GM12878 (cell line): ENCODE measurements around the gene HBB. TPM values are rescaled to one million over a fixed set of nuclear protein-coding genes. Genes with fewer than 3 reads are reported as not detected.

Experiments
- ATAC-seq: fragments of 200-7000 bp; cut with Tn5 transposase; 3 replicates; pipeline ENCODE4 v1.9.1; 2020; ENCODE audit warnings: mild to moderate bottlenecking, moderate library complexity
- BruUV-seq: library from RNA; stranded (reverse); fragments of 400-500 nt; replicated peaks from 2 replicates; lab custom pipeline; 2021; lab: Mats Ljungman, UMichigan
- CTCF ChIA-PET: fragments of 300-600 bp; sonication (Branson Sonifier 250); formaldehyde crosslinking; extraction: SDS; loops from one replicate; lab custom pipeline; 2021; ENCODE audit warnings: inconsistent platforms; lab: Yijun Ruan, JAX
- POLR2A ChIA-PET: fragments of 350-600 bp; formaldehyde crosslinking; extraction: SDS; loops from one replicate; lab custom pipeline; 2021; ENCODE audit warnings: inconsistent platforms; lab: Charles Lee
- RAD21 ChIA-PET: fragments of 300-600 bp; sonication (Branson Sonifier 250); formaldehyde crosslinking; loops from one replicate; lab custom pipeline; 2023; ENCODE audit warnings: antibody characterized with exemption; ENCODE audit not compliant: unreplicated experiment; lab: Charles Lee
- SMC1A ChIA-PET: fragments of 300-600 bp; sonication (Branson Sonifier 250); formaldehyde crosslinking; loops from one replicate; lab custom pipeline; 2023; ENCODE audit not compliant: unreplicated experiment, uncharacterized antibody; lab: Charles Lee
- DNase-seq: peaks from one replicate; pipeline ENCODE4 v3.0.0-alpha.2; 2011; ENCODE audit warnings: low read depth, low spot score
- FAIRE-seq: peaks from 3 replicates; lab custom pipeline; 2011; peaks lifted over from hg19 to GRCh38; lab: Jason Lieb, UNC
- H2AFZ ChIP-seq: 2 replicates; pipeline ENCODE4 v1.6.0; 2011; ENCODE audit warnings: low read depth, low read length, control low read depth; ENCODE audit not compliant: control insufficient read depth
- H3K27ac ChIP-seq: 2 replicates; pipeline ENCODE4 v1.5.1; 2011; ENCODE audit warnings: control low read depth; ENCODE audit not compliant: control insufficient read depth, insufficient read depth
- H3K27me3 ChIP-seq, 2 experiments: replicated peaks in 1 of 2; 2 replicates each; pipeline versions ENCODE4 v1.6.0 to v1.6.1; 2011; ENCODE audit warnings: low read length in 1 of 2; ENCODE audit not compliant: control insufficient read depth in 2 of 2, insufficient read depth in 2 of 2
- H3K36me3 ChIP-seq, 2 experiments: 2 replicates each; pipeline ENCODE4 v1.5.1; 2011; ENCODE audit warnings: low read length in 1 of 2; ENCODE audit not compliant: control insufficient read depth in 2 of 2, insufficient read depth in 2 of 2
- H3K4me1 ChIP-seq: 2 replicates; pipeline ENCODE4 v1.6.1; 2011; ENCODE audit warnings: mild to moderate bottlenecking, low read length, moderate library complexity, mixed read lengths; ENCODE audit not compliant: control insufficient read depth, insufficient read depth
- H3K4me2 ChIP-seq: 2 replicates; pipeline ENCODE4 v1.6.0; 2011; ENCODE audit warnings: control low read depth; ENCODE audit not compliant: control insufficient read depth, insufficient read depth
- H3K4me3 ChIP-seq: fragments of 200-600 bp; sonication (generic); 2 replicates; pipeline ENCODE4 v1.5.1; 2016
- H3K79me2 ChIP-seq: 2 replicates; pipeline ENCODE4 v1.6.0; 2011; ENCODE audit warnings: low read length; ENCODE audit not compliant: control insufficient read depth, insufficient read depth
- H3K9ac ChIP-seq: 2 replicates; pipeline ENCODE4 v1.8.0; 2011; ENCODE audit warnings: low read length, control low read depth, mixed read lengths; ENCODE audit not compliant: control insufficient read depth, insufficient read depth
- H3K9me3 ChIP-seq: replicated peaks from 3 replicates; pipeline ENCODE4 v1.5.1; 2011; ENCODE audit warnings: mild to moderate bottlenecking, low read length; ENCODE audit not compliant: control insufficient read depth, insufficient read depth
- H4K20me1 ChIP-seq: 2 replicates; pipeline ENCODE4 v1.6.0; 2011; ENCODE audit not compliant: control insufficient read depth, insufficient read depth
- ATF2 ChIP-seq: IDR thresholded peaks from 2 replicates; pipeline ENCODE4 v1.6.1; 2012; ENCODE audit warnings: low read length, inconsistent platforms
- CBX3 ChIP-seq: fragments of 200-600 bp; sonication (generic); IDR thresholded peaks from 2 replicates; pipeline ENCODE4 v1.6.1; 2016; ENCODE audit warnings: low read depth, borderline replicate concordance
- CHD2 ChIP-seq: IDR thresholded peaks from 2 replicates; pipeline ENCODE4 v1.6.1; 2011; ENCODE audit warnings: low read depth, low read length, improper control_type of control experiment, borderline replicate concordance
- ESRRA ChIP-seq: IDR thresholded peaks from 2 replicates; pipeline ENCODE4 v1.6.1; 2012; ENCODE audit warnings: mild to moderate bottlenecking, low read length, improper control_type of control experiment
- EZH2 ChIP-seq: IDR thresholded peaks from 2 replicates; pipeline ENCODE4 v1.6.1; 2012; ENCODE audit warnings: low read depth, mild to moderate bottlenecking, control low read depth, inconsistent platforms, low read length, borderline replicate concordance; ENCODE audit not compliant: control insufficient read depth
- KLF5 ChIP-seq: fragments of 450-650 bp; IDR thresholded peaks from 2 replicates; pipeline ENCODE4 v1.6.1; 2014; ENCODE audit warnings: mild to moderate bottlenecking; ENCODE audit not compliant: partially characterized antibody
- NBN ChIP-seq: fragments of 450-650 bp; IDR thresholded peaks from 2 replicates; pipeline ENCODE4 v1.6.1; 2016
- RCOR1 ChIP-seq: conservative IDR thresholded peaks from 2 replicates; pipeline ENCODE4 v1.6.1; 2012; ENCODE audit warnings: low read depth, low read length, improper control_type of control experiment
- RELA ChIP-seq: fragments of 450-650 bp; IDR thresholded peaks from 2 replicates; pipeline ENCODE4 v1.8.0; 2014; ENCODE audit warnings: borderline replicate concordance; ENCODE audit not compliant: partially characterized antibody
- SMARCA5 ChIP-seq: fragments of 450-650 bp; IDR thresholded peaks from 2 replicates; pipeline ENCODE4 v1.6.1; 2017; ENCODE audit warnings: mild to moderate bottlenecking
- ZBED1 ChIP-seq: IDR thresholded peaks from 2 replicates; pipeline ENCODE4 v1.6.1; 2016; ENCODE audit warnings: borderline replicate concordance
- ZNF217 ChIP-seq: fragments of 450-650 bp; IDR thresholded peaks from 2 replicates; pipeline ENCODE4 v1.6.1; 2017; ENCODE audit warnings: antibody characterized with exemption, mild to moderate bottlenecking
- ZNF274 ChIP-seq: IDR thresholded peaks from one replicate; pipeline ENCODE4 v1.8.0; 2011; ENCODE audit not compliant: insufficient read length, insufficient read depth
- WGBS: methylation state at CpG from one replicate; pipeline ENCODE4 v1.1.6; 2016; ENCODE audit warnings: low lambda C conversion rate; ENCODE audit not compliant: insufficient replicate concordance, insufficient coverage; ENCODE audit errors: missing lambda C conversion rate; 5-methylcytosine and 5-hydroxymethylcytosine counted together
- in situ Hi-C: fragments of 300-500 bp; cut with MboI; formaldehyde crosslinking; loops from 9 replicates; pipeline ENCODE4 v1.14.3; 2018; ENCODE audit warnings: mixed read lengths
- intact Hi-C: fragments of 100-400 bp; cut with micrococcal nuclease; formaldehyde crosslinking; loops from one replicate; pipeline ENCODE4 v1.14.2; 2022; ENCODE audit not compliant: unreplicated experiment
- polyA plus RNA-seq, 11 experiments: library from polyadenylated mRNA; depleted of rRNA in 4 of 11; unstranded in 6 of 11; stranded (reverse) in 5 of 11; fragments of >200 nt; fragmentation: Nextera tagmentation in 4 of 11; fragmentation: Illumina TruSeq in 1 of 11; extraction: Ambion mirVana in 4 of 11; extraction: Trizol in 1 of 11; gene quantifications; 1 replicate in 1 of 11; 2 replicates in 10 of 11; pipeline versions ENCODE4 v1.2.1 to v1.2.3, GENCODE V29; 2011 to 2016; ENCODE audit warnings: inconsistent platforms in 2 of 11, missing spikeins in 2 of 11, low read depth in 1 of 11
- total RNA-seq, 4 experiments: library from RNA; depleted of rRNA in 3 of 4; stranded (reverse); fragments of >200 nt in 3 of 4; fragmentation: Illumina TruSeq in 1 of 4; extraction: Trizol in 1 of 4; gene quantifications; 2 replicates each; pipeline versions ENCODE4 v1.2.1 to v1.2.3, GENCODE V29; 2013 to 2021
- TF ChIP-seq, protein P1 (sequence below): IDR thresholded peaks from 2 replicates; pipeline ENCODE4 v1.6.1; 2012; ENCODE audit warnings: improper control_type of control experiment, low read depth, low read length; ENCODE audit not compliant: insufficient replicate concordance
- TF ChIP-seq, protein P2 (sequence below): fragments of 450-650 bp; IDR thresholded peaks from 2 replicates; pipeline ENCODE4 v1.6.1; 2018; ENCODE audit warnings: mild to moderate bottlenecking, low read depth, moderate library complexity; ENCODE audit not compliant: partially characterized antibody

The HBB gene
- total and polyA plus RNA-seq, 10 of the 15 experiments (the other 5 are each of a cell fraction or from before 2014, with no cell fraction given), result 0.36 TPM; not detected in 9

- no peaks in the 10 kb centered on the region; the same call in 1 of the 2 replicates for H3K4me1 ChIP-seq
- in situ Hi-C loops (no loop called here), intact Hi-C loops (no loop called here)
- no peaks in the 10 kb centered on the region for H3K27me3 ChIP-seq
- CTCF ChIA-PET, result no interaction called here
- no peak overlapping the region for H3K27ac ChIP-seq
- H3K9ac ChIP-seq, result no peak overlapping the region
- FAIRE-seq, result no peak
- H3K4me3 ChIP-seq, result no peak overlapping the region
- ATAC-seq, result no peak
- no peaks in the 10 kb centered on the region for H4K20me1 ChIP-seq
- no peaks in the 10 kb centered on the region for H3K36me3 ChIP-seq
- no TSS peak for BruUV-seq
- POLR2A ChIA-PET, result no interaction called here
- SMC1A ChIA-PET, result no interaction called here
- WGBS, result 89% methylated on average over 1 of the region's 1 CpG
- no peak for DNase-seq
- no peaks in the 10 kb centered on the region for H3K79me2 ChIP-seq
- no peaks in the 10 kb centered on the region for H3K9me3 ChIP-seq
- RAD21 ChIA-PET, result no interaction called here
- H2AFZ ChIP-seq, result no peak overlapping the region
- no peak overlapping the region for H3K4me2 ChIP-seq
- TF ChIP-seq ATF2 (no peak), ZBED1 (no peak), KLF5 (no peak), ESRRA (no peak), CHD2 (no peak), NBN (no peak), ZNF274 (no peak), RCOR1 (no peak), SMARCA5 (no peak), EZH2 (no peak), ZNF217 (no peak), CBX3 (no peak), RELA (no peak)
- TF ChIP-seq, protein P1, sequence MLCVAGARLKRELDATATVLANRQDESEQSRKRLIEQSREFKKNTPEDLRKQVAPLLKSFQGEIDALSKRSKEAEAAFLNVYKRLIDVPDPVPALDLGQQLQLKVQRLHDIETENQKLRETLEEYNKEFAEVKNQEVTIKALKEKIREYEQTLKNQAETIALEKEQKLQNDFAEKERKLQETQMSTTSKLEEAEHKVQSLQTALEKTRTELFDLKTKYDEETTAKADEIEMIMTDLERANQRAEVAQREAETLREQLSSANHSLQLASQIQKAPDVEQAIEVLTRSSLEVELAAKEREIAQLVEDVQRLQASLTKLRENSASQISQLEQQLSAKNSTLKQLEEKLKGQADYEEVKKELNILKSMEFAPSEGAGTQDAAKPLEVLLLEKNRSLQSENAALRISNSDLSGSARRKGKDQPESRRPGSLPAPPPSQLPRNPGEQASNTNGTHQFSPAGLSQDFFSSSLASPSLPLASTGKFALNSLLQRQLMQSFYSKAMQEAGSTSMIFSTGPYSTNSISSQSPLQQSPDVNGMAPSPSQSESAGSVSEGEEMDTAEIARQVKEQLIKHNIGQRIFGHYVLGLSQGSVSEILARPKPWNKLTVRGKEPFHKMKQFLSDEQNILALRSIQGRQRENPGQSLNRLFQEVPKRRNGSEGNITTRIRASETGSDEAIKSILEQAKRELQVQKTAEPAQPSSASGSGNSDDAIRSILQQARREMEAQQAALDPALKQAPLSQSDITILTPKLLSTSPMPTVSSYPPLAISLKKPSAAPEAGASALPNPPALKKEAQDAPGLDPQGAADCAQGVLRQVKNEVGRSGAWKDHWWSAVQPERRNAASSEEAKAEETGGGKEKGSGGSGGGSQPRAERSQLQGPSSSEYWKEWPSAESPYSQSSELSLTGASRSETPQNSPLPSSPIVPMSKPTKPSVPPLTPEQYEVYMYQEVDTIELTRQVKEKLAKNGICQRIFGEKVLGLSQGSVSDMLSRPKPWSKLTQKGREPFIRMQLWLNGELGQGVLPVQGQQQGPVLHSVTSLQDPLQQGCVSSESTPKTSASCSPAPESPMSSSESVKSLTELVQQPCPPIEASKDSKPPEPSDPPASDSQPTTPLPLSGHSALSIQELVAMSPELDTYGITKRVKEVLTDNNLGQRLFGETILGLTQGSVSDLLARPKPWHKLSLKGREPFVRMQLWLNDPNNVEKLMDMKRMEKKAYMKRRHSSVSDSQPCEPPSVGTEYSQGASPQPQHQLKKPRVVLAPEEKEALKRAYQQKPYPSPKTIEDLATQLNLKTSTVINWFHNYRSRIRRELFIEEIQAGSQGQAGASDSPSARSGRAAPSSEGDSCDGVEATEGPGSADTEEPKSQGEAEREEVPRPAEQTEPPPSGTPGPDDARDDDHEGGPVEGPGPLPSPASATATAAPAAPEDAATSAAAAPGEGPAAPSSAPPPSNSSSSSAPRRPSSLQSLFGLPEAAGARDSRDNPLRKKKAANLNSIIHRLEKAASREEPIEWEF, result no peak
- TF ChIP-seq, protein P2, sequence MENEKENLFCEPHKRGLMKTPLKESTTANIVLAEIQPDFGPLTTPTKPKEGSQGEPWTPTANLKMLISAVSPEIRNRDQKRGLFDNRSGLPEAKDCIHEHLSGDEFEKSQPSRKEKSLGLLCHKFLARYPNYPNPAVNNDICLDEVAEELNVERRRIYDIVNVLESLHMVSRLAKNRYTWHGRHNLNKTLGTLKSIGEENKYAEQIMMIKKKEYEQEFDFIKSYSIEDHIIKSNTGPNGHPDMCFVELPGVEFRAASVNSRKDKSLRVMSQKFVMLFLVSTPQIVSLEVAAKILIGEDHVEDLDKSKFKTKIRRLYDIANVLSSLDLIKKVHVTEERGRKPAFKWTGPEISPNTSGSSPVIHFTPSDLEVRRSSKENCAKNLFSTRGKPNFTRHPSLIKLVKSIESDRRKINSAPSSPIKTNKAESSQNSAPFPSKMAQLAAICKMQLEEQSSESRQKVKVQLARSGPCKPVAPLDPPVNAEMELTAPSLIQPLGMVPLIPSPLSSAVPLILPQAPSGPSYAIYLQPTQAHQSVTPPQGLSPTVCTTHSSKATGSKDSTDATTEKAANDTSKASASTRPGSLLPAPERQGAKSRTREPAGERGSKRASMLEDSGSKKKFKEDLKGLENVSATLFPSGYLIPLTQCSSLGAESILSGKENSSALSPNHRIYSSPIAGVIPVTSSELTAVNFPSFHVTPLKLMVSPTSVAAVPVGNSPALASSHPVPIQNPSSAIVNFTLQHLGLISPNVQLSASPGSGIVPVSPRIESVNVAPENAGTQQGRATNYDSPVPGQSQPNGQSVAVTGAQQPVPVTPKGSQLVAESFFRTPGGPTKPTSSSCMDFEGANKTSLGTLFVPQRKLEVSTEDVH, result no peak
Measured at GRCh38 chr11:5230266-5230665, 3.4 kb upstream of the HBB start.
